Measurements from ENCODE around the gene C6orf132. TPM values are rescaled to one million over a fixed set of nuclear protein-coding genes. Genes with fewer than 3 reads are reported as not detected.

C6orf132 gene
- total and polyA plus RNA-seq, 9 of the 15 experiments (the other 6 are each of a cell fraction or from before 2014, with no cell fraction given) = 0.06 to 0.35 (median 0.14) TPM

- TF ChIP-seq USF1 (CRISPR knock-in tag; IDR thresholded peaks at IDR 0.05) (no peak), SOX6 (IDR thresholded peaks at IDR 0.05) (no peak), HOXB6 (CRISPR knock-in tag; IDR thresholded peaks at IDR 0.05; ENCODE audit: borderline replicate concordance) (no peak), STAT5A (IDR thresholded peaks at IDR 0.05; ENCODE audit: borderline replicate concordance, low read length) (no peak), NFIC (IDR thresholded peaks at IDR 0.05) (no peak), RBM25 (IDR thresholded peaks at IDR 0.05; ENCODE audit: low read depth, low read length, severe bottlenecking) (no peak), ATF4 (CRISPR knock-in tag; IDR thresholded peaks at IDR 0.05) (no peak), POU5F1 (IDR thresholded peaks at IDR 0.05; ENCODE audit: borderline replicate concordance, low read depth, low read length, partially characterized antibody) (no peak), HNRNPL (IDR thresholded peaks at IDR 0.05; ENCODE audit: low read depth, low read length) (no peak), LCOR (CRISPR knock-in tag; IDR thresholded peaks at IDR 0.05) (no peak), HNRNPUL1 (IDR thresholded peaks at IDR 0.05; ENCODE audit: low read length) (no peak), HCFC1 (IDR thresholded peaks at IDR 0.05; ENCODE audit: low read depth, low read length) (no peak), ZNF57 (CRISPR knock-in tag; IDR thresholded peaks at IDR 0.05) (0 out of 2 replicates have a peak, but pooled peaks have one; percentile 48), HNRNPLL (IDR thresholded peaks at IDR 0.05; ENCODE audit: low read depth, low read length, poor library complexity, severe bottlenecking) (no peak), POLR3G (IDR thresholded peaks at IDR 0.05; ENCODE audit: extremely low read depth, insufficient read length, insufficient replicate concordance) (no peak), NR2C2 (CRISPR knock-in tag; IDR thresholded peaks at IDR 0.05) (no peak), NR2C2 (tag; IDR thresholded peaks at IDR 0.05) (no peak), ATF7 (IDR thresholded peaks at IDR 0.05) (no peak), RBM22 (IDR thresholded peaks at IDR 0.05; ENCODE audit: low read depth, low read length, poor library complexity, severe bottlenecking) (no peak), ZNF584 (CRISPR knock-in tag; IDR thresholded peaks at IDR 0.05; ENCODE audit: low read depth) (no peak), RAD21 (CRISPR knock-in tag; conservative IDR thresholded peaks at IDR 0.05 in 1 of 2, IDR thresholded peaks at IDR 0.05 in 1 of 2) (no peak)
Observed at GRCh38 chr6:42118162-42119001, 24.0 kb downstream of the C6orf132 start (continued).

Measured in K562 (cell line).